D721Med (cell line): ENCODE measurements around the gene NSD1.

Source experiments
- DNase-seq: peaks from one replicate; pipeline ENCODE4 v3.0.0; 2011; ENCODE audit warnings: low spot score; ENCODE audit not compliant: insufficient read length
- FAIRE-seq: peaks from 2 replicates; lab custom pipeline; 2011; peaks lifted over from hg19 to GRCh38; lab: Jason Lieb, UNC
- TF ChIP-seq, protein P1 (sequence below): IDR thresholded peaks from 2 replicates; pipeline ENCODE4 v1.5.1; 2012; ENCODE audit warnings: mild to moderate bottlenecking, control low read depth; ENCODE audit not compliant: insufficient read depth; ENCODE audit errors: missing control alignments

NSD1 gene

DNA sequence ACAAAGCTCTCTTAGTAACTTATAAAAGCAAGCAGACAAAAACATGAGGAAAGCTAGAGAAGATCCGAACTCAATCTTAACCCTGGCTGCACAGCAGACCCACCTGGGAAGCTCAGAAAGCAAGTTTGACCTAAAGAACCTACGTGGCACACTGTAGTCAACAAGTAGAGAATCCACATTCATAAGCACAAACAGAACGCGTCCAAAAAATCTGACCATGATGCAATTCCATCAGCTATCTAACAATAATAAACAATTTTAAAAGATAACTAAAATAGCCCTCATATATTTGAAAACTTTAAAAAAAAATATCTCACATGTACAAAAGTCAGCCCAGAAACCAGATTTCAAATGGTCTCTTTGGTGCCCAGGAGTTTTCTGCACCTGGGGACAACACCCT is 213.2 kb downstream of the NSD1 start:
- no peak for FAIRE-seq
- TF ChIP-seq, protein P1, sequence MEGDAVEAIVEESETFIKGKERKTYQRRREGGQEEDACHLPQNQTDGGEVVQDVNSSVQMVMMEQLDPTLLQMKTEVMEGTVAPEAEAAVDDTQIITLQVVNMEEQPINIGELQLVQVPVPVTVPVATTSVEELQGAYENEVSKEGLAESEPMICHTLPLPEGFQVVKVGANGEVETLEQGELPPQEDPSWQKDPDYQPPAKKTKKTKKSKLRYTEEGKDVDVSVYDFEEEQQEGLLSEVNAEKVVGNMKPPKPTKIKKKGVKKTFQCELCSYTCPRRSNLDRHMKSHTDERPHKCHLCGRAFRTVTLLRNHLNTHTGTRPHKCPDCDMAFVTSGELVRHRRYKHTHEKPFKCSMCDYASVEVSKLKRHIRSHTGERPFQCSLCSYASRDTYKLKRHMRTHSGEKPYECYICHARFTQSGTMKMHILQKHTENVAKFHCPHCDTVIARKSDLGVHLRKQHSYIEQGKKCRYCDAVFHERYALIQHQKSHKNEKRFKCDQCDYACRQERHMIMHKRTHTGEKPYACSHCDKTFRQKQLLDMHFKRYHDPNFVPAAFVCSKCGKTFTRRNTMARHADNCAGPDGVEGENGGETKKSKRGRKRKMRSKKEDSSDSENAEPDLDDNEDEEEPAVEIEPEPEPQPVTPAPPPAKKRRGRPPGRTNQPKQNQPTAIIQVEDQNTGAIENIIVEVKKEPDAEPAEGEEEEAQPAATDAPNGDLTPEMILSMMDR = no peak
- DNase-seq = no peak

DNA sequence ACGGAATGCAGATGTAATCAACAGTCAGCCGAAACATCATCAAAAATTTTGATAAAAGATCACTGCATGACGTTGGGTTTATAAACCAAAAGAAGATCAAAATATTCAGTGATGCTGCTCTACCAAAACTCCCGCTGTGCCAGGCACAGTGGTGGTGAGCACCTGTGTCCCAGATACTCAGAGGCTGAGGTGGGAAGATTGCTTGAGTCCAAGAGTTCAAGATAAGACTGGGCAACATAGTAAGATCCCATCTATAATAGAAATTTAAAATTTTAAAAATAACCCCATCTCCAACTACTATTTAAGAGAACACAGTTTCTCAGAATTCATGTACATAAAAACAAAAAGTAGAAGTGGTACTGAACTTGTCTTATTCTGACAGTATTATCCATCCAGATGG is 214.1 kb downstream of the NSD1 start:
- no peak for FAIRE-seq
- DNase-seq = no peak
- TF ChIP-seq, protein P1 = no peak

DNA sequence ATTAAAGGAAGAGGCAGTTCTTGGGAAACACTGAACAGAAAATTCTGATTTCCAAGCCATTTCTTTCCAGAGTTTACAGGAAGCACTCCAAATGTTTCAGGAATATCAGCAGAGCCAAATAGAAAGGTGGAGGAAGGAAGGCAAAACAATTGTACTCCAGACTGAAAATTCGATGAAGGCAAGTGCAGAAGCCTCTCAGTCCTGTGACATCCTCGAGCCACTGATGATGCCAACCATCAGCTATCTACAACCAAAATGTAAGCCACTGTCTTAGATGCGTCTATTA is 215.7 kb downstream of the NSD1 start:
- TF ChIP-seq, protein P1 = no peak
- FAIRE-seq (no peak), DNase-seq (no peak)

DNA sequence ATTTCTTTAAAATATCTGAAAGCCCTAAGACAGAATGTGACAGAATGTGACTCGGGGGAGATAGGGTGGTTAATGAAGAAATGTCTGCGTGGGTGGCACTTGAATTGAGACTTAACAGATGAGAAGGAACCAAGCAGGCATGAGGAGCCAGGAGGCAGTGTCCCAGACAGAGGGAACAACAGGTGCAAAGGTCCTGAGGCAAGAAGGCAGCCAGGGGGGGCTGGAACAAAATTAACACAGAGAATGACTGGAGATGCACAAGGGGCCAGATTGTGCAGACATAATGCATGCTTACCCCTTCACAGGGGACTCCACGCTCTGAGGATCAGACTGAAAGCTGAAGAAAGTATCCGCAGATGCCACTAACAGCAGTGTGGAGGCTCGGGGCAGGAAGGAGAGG is 216.2 kb downstream of the NSD1 start:
- TF ChIP-seq, protein P1 = no peak
- FAIRE-seq (no peak), DNase-seq (no peak)
